Stimulated activated naive CD8-positive, alpha-beta T cell treated with anti-CD3 and anti-CD28 coated beads, Interleukin-15, amount 100 ng/mL, for 72 hours (primary cell): ENCODE measurements around the gene GARNL3.
A peak's percentile ranks its signal among the peaks of the same experiment; 100 is the strongest.

ENCODE experiments used
- ATAC-seq: fragments of 150-1000 bp; cut with Tn5 transposase; 2 replicates; pipeline ENCODE4 v1.10.0; 2021; ENCODE audit warnings: mild to moderate bottlenecking, moderate library complexity
- DNase-seq, 2 donors: peaks; one replicate each; pipeline ENCODE4 v3.0.0; 2021 to 2022
- H3K27ac Mint-ChIP-seq, 2 donors: one replicate each; pipeline ENCODE4 v1.8.0; 2022; ENCODE audit warnings: mild to moderate bottlenecking in 2 of 2, mixed read lengths in 2 of 2, moderate library complexity in 2 of 2
- H3K27me3 Mint-ChIP-seq: one replicate; pipeline ENCODE4 v1.8.0; 2022; ENCODE audit warnings: mixed read lengths
- H3K4me1 Mint-ChIP-seq: one replicate; pipeline ENCODE4 v1.8.0; 2022; ENCODE audit warnings: mild to moderate bottlenecking, mixed read lengths
- H3K4me3 Mint-ChIP-seq, 2 donors: one replicate each; pipeline ENCODE4 v1.8.0; 2022; ENCODE audit warnings: mild to moderate bottlenecking in 2 of 2, mixed read lengths in 2 of 2, moderate library complexity in 1 of 2
- H3K9me3 Mint-ChIP-seq, 2 donors: one replicate each; pipeline ENCODE4 v1.8.0; 2022; ENCODE audit warnings: mixed read lengths in 2 of 2

The GARNL3 gene

DNA sequence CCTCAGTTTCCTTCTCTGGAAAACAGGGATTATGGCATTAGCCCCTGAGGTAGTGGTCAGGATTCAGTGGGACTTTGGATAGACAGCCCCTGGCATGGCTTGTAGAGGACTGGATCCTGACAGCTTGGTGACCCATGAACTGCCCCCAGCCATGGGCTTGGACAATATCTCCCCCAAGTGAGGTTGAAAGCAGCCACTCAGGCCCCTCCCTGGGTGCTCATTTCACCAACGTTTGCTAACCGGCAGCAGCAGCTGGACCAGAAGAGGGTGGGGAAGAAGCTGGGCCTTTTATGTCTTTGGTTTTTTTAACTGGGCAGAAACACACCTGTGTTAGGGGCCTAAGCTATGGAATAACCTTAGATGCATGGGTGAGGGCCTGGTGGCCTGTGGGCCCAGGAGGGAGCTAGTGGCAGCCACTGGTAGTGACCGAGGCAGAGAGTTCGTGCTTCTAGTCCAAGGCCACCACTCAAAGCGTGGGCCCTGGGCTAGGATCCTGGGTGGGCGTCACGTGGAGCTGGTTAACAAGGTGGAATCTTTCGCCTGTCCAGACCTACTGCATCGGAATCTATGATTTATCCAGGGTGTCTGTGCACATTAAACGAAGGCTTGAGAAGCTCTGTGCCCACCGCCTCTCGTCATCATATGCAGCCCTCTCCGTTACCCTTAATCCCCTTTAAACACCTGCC, 134.3 kb downstream of the GARNL3 start:
- peak overlapping the region in 1 of 2 donors; percentile 61 for H3K27ac Mint-ChIP-seq
- peaks cover 34% of the 10 kb centered on the region for H3K4me1 Mint-ChIP-seq
- peak overlapping the region; percentile 76 to 86 for H3K4me3 Mint-ChIP-seq
- H3K9me3 Mint-ChIP-seq, result no peaks in the 10 kb centered on the region
- ATAC-seq (no peak), DNase-seq (no peak)
- peaks cover 89% of the 10 kb centered on the region for H3K27me3 Mint-ChIP-seq

DNA sequence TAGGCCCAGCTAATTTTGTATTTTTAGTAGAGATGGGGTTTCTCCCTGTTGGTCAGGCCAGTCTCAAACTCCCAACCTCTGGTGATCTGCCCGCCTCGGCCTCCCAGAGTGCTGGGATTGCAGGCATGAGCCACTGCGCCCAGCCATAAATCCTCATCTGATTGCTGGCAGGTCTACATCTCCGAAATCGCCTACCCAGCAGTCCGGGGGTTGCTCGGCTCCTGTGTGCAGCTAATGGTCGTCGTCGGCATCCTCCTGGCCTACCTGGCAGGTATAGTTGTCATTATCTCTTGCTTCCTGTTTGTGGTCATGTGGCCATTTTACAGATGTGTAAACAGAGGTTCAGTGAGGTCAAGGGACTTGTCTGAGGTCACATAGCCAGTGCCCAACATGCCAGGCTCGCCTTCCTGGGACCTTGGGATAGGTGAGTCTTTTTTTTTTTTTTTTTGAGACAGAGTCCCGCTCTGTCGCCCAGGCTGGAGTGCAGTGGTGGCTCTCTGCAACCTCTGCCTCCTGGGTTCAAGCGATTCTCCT, 135.2 kb downstream of the GARNL3 start:
- ATAC-seq, result no peak
- Mint-ChIP-seq H3K27me3 (peaks cover 80% of the 10 kb centered on the region), H3K4me3 (no peak overlapping the region), H3K27ac (no peak overlapping the region), H3K9me3 (no peaks in the 10 kb centered on the region), H3K4me1 (peaks cover 27% of the 10 kb centered on the region)
- no peak for DNase-seq

DNA sequence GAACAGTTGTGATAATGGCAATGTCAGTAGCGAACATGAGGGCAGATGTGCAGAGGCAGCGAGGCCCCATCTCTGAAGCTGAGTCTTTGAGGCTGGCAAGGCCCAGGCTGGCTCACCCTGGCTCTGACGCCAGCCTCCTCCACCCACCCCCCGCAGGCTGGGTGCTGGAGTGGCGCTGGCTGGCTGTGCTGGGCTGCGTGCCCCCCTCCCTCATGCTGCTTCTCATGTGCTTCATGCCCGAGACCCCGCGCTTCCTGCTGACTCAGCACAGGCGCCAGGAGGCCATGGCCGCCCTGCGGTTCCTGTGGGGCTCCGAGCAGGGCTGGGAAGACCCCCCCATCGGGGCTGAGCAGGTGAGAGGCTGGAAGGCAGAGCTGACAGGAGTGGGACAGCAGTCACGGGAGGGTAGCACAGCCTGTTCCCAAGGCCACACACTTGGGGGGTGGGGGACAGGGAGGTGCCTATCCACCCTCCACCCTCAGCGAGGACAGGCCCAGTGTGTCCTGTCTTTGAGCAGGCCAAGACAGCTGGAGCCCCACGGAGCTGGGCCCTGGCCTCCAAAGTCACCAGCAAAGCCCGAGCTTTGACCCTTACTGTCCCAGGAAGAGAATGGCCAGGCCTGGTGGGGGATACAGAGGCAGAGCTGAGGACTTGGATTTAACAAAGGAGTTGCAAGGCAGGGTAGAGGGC, 138.0 kb downstream of the GARNL3 start:
- Mint-ChIP-seq H3K4me1 (peaks cover 10% of the 10 kb centered on the region), H3K4me3 (no peak overlapping the region), H3K27ac (no peak overlapping the region), H3K27me3 (peaks cover 85% of the 10 kb centered on the region), H3K9me3 (no peaks in the 10 kb centered on the region)
- DNase-seq (no peak), ATAC-seq (no peak)

DNA sequence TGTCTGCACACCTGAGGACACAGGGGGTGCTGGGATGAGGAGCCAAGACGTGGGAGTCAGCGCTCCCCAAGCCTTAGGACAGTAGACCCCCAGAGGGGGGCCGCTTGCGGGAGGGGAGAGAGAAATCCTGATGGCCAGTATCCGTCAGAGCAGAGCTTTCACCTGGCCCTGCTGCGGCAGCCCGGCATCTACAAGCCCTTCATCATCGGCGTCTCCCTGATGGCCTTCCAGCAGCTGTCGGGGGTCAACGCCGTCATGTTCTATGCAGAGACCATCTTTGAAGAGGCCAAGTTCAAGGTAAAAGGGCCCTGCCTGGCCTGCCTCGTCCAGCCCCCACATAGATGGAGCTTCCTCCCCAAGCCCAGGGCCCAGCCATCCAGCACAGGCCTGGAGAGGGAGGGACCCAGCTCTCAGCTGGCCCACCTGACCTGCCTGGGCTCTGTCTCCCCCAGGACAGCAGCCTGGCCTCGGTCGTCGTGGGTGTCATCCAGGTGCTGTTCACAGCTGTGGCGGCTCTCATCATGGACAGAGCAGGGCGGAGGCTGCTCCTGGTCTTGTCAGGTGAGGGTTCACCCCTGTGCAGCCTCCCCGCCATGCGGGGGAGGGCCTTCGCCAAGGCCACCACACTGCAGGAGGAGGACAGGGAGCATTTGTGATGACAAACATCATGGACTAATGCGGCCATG, 139.1 kb downstream of the GARNL3 start:
- Mint-ChIP-seq H3K4me3 (no peak overlapping the region), H3K4me1 (peaks cover 2% of the 10 kb centered on the region), H3K27ac (no peak overlapping the region), H3K9me3 (no peaks in the 10 kb centered on the region), H3K27me3 (peaks cover 77% of the 10 kb centered on the region)
- DNase-seq (no peak), ATAC-seq (no peak)

DNA sequence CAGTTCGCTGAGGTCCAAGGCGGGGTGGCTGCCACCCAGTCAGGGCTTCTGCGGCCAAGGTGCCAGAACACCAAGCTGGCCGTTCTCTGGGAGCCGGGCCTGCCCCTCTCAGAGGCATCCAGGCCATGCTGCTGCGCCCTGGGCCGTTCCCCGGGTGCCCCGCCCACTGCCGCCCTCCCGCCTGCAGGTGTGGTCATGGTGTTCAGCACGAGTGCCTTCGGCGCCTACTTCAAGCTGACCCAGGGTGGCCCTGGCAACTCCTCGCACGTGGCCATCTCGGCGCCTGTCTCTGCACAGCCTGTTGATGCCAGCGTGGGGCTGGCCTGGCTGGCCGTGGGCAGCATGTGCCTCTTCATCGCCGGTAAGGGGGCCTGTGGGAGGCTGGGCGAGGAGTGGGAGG, 140.1 kb downstream of the GARNL3 start:
- peaks cover 68% of the 10 kb centered on the region for H3K27me3 Mint-ChIP-seq
- H3K4me1 Mint-ChIP-seq, result no peaks in the 10 kb centered on the region
- H3K9me3 Mint-ChIP-seq, result no peaks in the 10 kb centered on the region
- H3K4me3 Mint-ChIP-seq, result no peak overlapping the region
- H3K27ac Mint-ChIP-seq, result peak overlapping the region in 1 of 2 donors; percentile 19
- DNase-seq, result no peak
- ATAC-seq, result no peak

DNA sequence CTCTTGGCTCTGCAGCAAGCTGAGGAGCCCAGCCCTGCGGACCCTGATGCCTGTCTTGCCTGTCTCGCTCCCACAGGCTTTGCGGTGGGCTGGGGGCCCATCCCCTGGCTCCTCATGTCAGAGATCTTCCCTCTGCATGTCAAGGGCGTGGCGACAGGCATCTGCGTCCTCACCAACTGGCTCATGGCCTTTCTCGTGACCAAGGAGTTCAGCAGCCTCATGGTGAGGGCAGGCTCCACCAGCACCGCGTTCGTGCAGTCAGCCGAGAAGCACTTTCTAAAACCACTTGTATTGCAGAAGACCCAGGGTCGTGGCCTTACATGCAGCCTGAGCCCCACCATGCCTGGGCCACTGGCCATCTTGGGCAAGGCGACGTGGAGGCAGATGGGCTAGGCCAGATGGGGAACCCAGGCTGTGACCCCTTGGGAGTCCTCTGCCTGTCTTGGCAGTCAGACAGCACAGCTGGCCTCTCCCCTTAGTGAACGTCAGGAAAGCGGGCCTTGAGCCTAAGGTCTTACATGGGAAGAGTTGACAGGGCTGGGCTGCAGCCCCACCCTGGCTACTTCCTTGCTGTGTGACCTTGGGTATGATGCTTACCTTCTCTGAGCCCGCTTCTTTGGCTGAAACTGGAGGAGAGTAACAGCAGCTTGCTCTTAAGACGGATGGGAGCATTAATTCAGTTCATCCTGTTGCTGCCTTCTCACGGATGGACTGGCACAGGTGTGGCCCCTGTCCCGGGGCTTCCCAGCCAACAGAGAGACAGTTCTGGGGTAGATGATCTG, 141.0 kb downstream of the GARNL3 start:
- peaks cover 59% of the 10 kb centered on the region for H3K27me3 Mint-ChIP-seq
- ATAC-seq, result no peak
- H3K9me3 Mint-ChIP-seq, result no peaks in the 10 kb centered on the region
- no peak for DNase-seq
- H3K4me3 Mint-ChIP-seq, result no peak overlapping the region
- no peak overlapping the region for H3K27ac Mint-ChIP-seq
- H3K4me1 Mint-ChIP-seq, result no peaks in the 10 kb centered on the region

DNA sequence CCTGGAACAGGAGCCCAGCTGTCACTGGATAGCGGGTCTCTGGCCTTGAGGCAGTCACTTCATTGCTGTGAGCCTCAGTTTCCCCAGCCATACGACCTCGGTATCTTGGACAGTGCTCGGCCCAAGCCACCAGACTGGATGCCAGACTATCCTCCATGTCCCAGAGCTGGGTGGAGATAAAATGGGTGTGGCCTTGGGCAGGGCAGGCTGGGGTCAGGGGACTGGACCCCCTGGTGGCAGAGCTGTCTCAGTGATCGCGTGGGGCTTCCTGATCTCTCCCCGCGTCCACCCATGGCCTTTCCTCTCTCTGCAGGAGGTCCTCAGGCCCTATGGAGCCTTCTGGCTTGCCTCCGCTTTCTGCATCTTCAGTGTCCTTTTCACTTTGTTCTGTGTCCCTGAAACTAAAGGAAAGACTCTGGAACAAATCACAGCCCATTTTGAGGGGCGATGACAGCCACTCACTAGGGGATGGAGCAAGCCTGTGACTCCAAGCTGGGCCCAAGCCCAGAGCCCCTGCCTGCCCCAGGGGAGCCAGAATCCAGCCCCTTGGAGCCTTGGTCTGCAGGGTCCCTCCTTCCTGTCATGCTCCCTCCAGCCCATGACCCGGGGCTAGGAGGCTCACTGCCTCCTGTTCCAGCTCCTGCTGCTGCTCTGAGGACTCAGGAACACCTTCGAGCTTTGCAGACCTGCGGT, 142.4 kb downstream of the GARNL3 start:
- ATAC-seq (no peak), DNase-seq (no peak)
- Mint-ChIP-seq H3K27me3 (peaks cover 56% of the 10 kb centered on the region), H3K4me1 (no peaks in the 10 kb centered on the region), H3K4me3 (no peak overlapping the region), H3K27ac (no peak overlapping the region), H3K9me3 (no peaks in the 10 kb centered on the region)

DNA sequence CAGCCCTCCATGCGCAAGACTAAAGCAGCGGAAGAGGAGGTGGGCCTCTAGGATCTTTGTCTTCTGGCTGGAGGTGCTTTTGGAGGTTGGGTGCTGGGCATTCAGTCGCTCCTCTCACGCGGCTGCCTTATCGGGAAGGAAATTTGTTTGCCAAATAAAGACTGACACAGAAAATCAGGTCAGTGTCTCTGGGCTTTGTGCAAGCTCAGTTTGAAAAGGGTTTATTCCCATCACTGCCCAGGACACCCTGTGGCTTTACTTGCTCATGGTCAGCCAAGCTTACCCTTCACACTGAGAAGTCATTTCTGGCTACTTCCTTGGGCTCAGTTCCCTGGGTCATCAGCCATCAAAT, 142.9 kb downstream of the GARNL3 start:
- Mint-ChIP-seq H3K4me1 (no peaks in the 10 kb centered on the region), H3K27me3 (peaks cover 55% of the 10 kb centered on the region), H3K27ac (no peak overlapping the region), H3K9me3 (no peaks in the 10 kb centered on the region), H3K4me3 (no peak overlapping the region)
- DNase-seq (no peak), ATAC-seq (no peak)

DNA sequence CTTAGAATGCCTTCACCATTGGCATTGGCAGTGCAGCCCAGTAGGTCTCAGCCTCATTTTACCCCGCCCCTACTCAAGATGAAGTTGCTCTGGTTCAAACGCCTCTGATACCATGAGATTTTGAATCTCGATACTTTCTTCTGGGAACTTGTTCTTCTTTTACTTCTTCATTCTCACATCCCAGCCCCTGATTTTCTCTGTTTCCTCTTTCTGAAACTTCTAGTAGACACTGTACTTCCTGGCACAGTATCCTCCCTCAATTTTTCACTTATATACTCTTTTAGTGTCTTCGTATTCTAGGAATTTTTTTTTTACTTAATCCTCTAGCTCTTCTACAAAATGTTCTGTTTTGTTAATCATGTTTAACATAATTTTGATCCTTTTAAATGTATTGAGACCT, 146.5 kb downstream of the GARNL3 start:
- Mint-ChIP-seq H3K4me3 (no peak overlapping the region), H3K4me1 (no peaks in the 10 kb centered on the region), H3K27ac (no peak overlapping the region), H3K9me3 (no peaks in the 10 kb centered on the region), H3K27me3 (peaks cover 67% of the 10 kb centered on the region)
- no peak for DNase-seq
- no peak for ATAC-seq

DNA sequence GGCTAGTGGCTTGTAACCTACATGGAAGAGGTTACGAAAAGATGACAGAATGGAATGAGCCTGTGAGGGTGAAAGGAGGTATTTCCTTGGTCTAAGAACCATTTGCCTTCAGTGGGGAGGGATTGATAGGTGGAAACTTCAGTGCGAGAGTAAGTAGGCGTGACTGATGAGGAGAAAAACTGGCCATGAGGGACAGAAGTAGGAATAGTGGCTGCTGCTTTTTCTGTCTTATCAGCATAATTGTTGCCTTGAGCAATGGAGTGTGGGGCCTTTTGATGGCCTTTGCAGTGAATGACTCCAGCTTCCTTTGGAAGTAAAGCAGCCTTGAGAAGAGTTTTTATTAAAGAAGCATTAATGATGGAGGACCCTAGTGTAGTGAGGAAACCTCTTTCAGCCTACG, 150.6 kb downstream of the GARNL3 start:
- ATAC-seq, result no peak
- no peak for DNase-seq
- H3K4me3 Mint-ChIP-seq, result no peak overlapping the region
- peaks cover 52% of the 10 kb centered on the region for H3K27me3 Mint-ChIP-seq
- no peaks in the 10 kb centered on the region for H3K4me1 Mint-ChIP-seq
- no peak overlapping the region for H3K27ac Mint-ChIP-seq
- H3K9me3 Mint-ChIP-seq, result no peaks in the 10 kb centered on the region

DNA sequence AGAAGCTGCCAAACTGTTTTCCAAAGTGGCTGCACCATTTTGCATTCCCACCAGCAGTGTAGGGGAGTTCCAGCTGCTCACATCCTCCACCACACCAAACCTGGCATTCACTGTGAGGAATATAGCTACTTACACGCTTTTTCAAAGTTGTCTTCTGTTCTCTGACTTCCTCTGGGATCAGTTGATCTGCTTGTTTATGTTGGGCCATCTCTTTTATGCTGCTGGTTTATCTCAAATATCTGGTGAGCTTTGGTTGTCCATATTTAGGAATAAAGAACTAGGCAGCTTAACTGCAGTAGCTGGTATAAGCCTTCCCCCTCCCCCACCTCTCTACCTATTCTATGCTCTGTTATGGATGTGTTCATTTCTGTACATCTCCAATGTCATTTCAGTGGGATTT, 151.1 kb downstream of the GARNL3 start:
- no peak for DNase-seq
- H3K4me1 Mint-ChIP-seq, result no peaks in the 10 kb centered on the region

DNA sequence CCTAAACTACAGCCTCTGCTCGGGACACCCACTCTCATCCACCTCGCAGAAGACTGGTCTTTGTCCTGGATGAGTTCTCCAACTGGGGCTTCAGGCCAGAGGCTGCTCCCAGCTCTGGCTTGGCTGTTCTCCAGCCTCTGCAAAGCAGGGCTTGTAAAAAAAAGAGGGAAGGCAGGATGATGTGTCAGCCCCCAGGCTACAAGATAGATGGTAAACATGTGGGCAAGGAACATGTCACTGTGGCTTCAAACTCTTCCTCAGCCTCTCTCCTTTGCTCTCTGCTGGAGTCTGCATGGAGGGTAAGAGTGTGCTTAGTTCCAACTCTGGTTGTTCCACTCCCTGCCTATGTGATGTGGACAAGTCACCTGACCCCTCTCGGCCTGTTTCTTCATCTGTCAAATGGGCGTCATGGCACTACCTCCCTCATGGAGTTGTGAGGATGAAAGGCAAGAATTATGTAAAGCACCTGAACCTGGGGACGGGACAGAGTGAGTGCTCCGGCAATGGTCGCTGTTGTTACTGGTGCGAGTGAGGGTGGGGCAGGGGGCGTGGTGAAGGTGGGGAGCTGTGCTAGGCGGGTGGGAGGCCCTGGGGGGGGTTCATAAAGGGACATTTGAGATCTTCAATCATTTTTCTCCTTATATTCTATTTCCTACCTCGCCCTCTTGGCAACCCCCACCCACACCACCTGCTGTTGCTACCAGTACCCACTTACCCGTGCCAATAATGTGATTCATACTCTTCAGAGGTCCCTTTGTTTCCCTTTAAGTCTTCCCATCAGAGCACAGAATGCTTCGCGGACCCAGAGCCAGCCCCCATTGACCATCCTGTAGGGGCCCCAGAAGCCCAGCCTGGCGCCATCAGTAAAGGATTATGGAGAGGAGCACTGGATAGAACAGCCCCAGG, 152.8 kb downstream of the GARNL3 start:
- Mint-ChIP-seq H3K4me1 (peaks cover 6% of the 10 kb centered on the region), H3K9me3 (no peaks in the 10 kb centered on the region), H3K27ac (no peak overlapping the region), H3K4me3 (no peak overlapping the region), H3K27me3 (peaks cover 37% of the 10 kb centered on the region)
- DNase-seq, result no peak
- no peak for ATAC-seq

More for the DNA sequence above, 151.1 kb downstream of the GARNL3 start:
- Mint-ChIP-seq H3K27me3 (peaks cover 52% of the 10 kb centered on the region), H3K4me3 (no peak overlapping the region), H3K27ac (no peak overlapping the region), H3K9me3 (no peaks in the 10 kb centered on the region)
- no peak for ATAC-seq

DNA sequence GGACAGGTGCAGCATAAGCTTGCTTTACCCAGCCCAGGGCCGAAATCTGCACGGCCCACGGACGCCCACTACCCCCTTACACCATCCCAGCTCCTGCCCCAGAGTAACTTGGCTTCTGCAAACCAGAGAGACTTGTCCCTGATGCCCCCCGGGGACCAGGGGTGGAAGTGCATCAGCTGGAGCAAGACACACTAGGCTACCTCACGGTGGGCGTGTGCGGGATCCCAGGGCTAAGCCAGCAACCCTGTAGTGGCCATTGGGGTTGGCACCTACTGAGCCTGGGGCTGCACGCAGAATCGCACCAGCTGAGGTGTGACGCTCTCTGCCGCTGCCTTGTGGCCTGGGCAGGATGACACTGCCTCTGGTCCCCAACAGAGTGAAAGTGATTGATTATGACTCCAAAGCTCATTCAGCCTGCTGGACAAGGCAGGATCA, 153.5 kb downstream of the GARNL3 start:
- peak in 1 of 2 donors; percentile 55 for DNase-seq
- Mint-ChIP-seq H3K9me3 (no peaks in the 10 kb centered on the region), H3K4me1 (peaks cover 13% of the 10 kb centered on the region), H3K27ac (no peak overlapping the region), H3K27me3 (peaks cover 31% of the 10 kb centered on the region), H3K4me3 (no peak overlapping the region)
- peak; percentile 88 for ATAC-seq

DNA sequence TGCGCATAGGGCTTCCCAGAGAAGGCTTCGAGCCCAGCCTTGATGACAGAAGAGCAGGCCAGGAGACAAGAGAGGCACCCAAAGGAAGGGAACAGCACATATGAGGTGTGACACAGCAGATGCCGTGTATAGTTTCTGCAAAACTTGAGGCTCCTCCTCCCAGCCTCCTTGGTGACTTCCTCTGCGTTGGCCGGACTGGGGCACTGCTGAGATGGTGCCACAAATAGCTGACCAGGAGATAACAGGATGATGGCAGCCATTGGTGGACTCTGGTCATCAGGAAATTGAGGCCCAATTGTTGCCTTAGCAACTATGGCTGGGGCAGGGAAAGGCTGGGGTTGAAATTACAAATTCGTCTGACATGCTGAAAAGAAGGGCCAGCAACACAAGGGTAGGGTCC, 154.8 kb downstream of the GARNL3 start:
- Mint-ChIP-seq H3K27ac (no peak overlapping the region), H3K4me3 (no peak overlapping the region), H3K9me3 (no peaks in the 10 kb centered on the region), H3K27me3 (peaks cover 18% of the 10 kb centered on the region), H3K4me1 (peaks cover 16% of the 10 kb centered on the region)
- no peak for DNase-seq
- no peak for ATAC-seq
